MM.1S (cell line): ENCODE results near the gene ANXA6.

ENCODE experiments used
- DNase-seq: peaks from one replicate; pipeline ENCODE4 v3.0.0-alpha.2; 2015
- H2AFZ ChIP-seq: fragments of 300-600 bp; sonication (generic); 2 replicates; pipeline ENCODE4 v1.6.0; 2016; ENCODE audit warnings: antibody characterized with exemption, low read length
- H3F3A ChIP-seq: fragments of 300-600 bp; sonication (generic); 2 replicates; pipeline ENCODE4 v1.6.1; 2016; ENCODE audit warnings: mild to moderate bottlenecking, antibody characterized with exemption, low read length, moderate library complexity, mixed read lengths; ENCODE audit not compliant: insufficient read depth
- H3K27ac ChIP-seq: fragments of 300-600 bp; sonication (generic); 2 replicates; pipeline ENCODE4 v1.5.1; 2016; ENCODE audit warnings: mild to moderate bottlenecking, low read length
- H3K27me3 ChIP-seq: fragments of 300-600 bp; sonication (generic); replicated peaks from 2 replicates; pipeline ENCODE4 v1.6.0; 2016; ENCODE audit warnings: low read length; ENCODE audit not compliant: insufficient read depth
- H3K36me3 ChIP-seq: fragments of 300-600 bp; sonication (generic); replicated peaks from 2 replicates; pipeline ENCODE4 v1.6.1; 2016; ENCODE audit warnings: mild to moderate bottlenecking, low read length, mixed read lengths; ENCODE audit not compliant: insufficient read depth
- H3K4me1 ChIP-seq: fragments of 300-600 bp; sonication (generic); 2 replicates; pipeline ENCODE4 v1.6.1; 2016; ENCODE audit warnings: low read length, mixed read lengths
- H3K4me2 ChIP-seq: fragments of 300-600 bp; sonication (generic); 2 replicates; pipeline ENCODE4 v1.6.0; 2016; ENCODE audit warnings: low read depth, low read length
- H3K4me3 ChIP-seq: fragments of 300-600 bp; sonication (generic); 2 replicates; pipeline ENCODE4 v1.5.1; 2016; ENCODE audit warnings: low read length, mixed read lengths
- H3K79me2 ChIP-seq: fragments of 300-600 bp; sonication (generic); 2 replicates; pipeline ENCODE4 v1.6.1; 2016; ENCODE audit warnings: mixed run types, low read length, mixed read lengths
- H3K9ac ChIP-seq: fragments of 300-600 bp; sonication (generic); 2 replicates; pipeline ENCODE4 v1.6.1; 2016; ENCODE audit warnings: low read length, mixed read lengths
- H3K9me2 ChIP-seq: fragments of 300-600 bp; sonication (generic); replicated peaks from 2 replicates; pipeline ENCODE4 v1.6.1; 2016; ENCODE audit warnings: mild to moderate bottlenecking, low read length, mixed read lengths; ENCODE audit not compliant: insufficient read depth
- H3K9me3 ChIP-seq: fragments of 300-600 bp; sonication (generic); replicated peaks from 2 replicates; pipeline ENCODE4 v1.6.1; 2016; ENCODE audit warnings: mild to moderate bottlenecking, low read length, mixed read lengths; ENCODE audit not compliant: insufficient read depth
- H4K20me1 ChIP-seq: fragments of 300-600 bp; sonication (generic); 2 replicates; pipeline ENCODE4 v1.6.1; 2016; ENCODE audit warnings: mild to moderate bottlenecking, low read length, moderate library complexity, mixed read lengths; ENCODE audit not compliant: insufficient read depth
- CTCF ChIP-seq: fragments of 300-600 bp; sonication (generic); IDR thresholded peaks from 2 replicates; pipeline ENCODE4 v1.5.1; 2016; ENCODE audit warnings: antibody characterized with exemption, low read length, mixed read lengths
- EZH2 ChIP-seq: fragments of 300-600 bp; sonication (generic); optimal IDR thresholded peaks from 2 replicates; pipeline ENCODE3; 2017; ENCODE audit warnings: low read depth, mild to moderate bottlenecking, antibody characterized with exemption, low read length, mixed read lengths
- EZH2phosphoT487 ChIP-seq: fragments of 300-600 bp; sonication (generic); IDR thresholded peaks from 2 replicates; pipeline ENCODE4 v1.6.1; 2018; ENCODE audit warnings: antibody characterized with exemption, low read length

ANXA6 gene

GRCh38 chr5:151083081-151083676, 74.4 kb downstream of the ANXA6 start:
- H2AFZ ChIP-seq: no peak overlapping the region
- no peak for TF ChIP-seq EZH2phosphoT487
- H3K4me2 ChIP-seq: peak overlapping the region; percentile 85
- peaks cover 54% of the 10 kb centered on the region for H3K4me1 ChIP-seq
- DNase-seq: peak; percentile 91
- H3K27ac ChIP-seq: peak overlapping the region; percentile 82
- peaks cover 30% of the 10 kb centered on the region for H3F3A ChIP-seq
- H3K9me2 ChIP-seq: no peaks in the 10 kb centered on the region
- H3K27me3 ChIP-seq: no peaks in the 10 kb centered on the region
- no peaks in the 10 kb centered on the region for H3K36me3 ChIP-seq
- H3K4me3 ChIP-seq: peak overlapping the region; percentile 25; the same call in 1 of the 2 replicates
- no peaks in the 10 kb centered on the region for H4K20me1 ChIP-seq
- H3K79me2 ChIP-seq: peaks cover 45% of the 10 kb centered on the region
- H3K9ac ChIP-seq: peak overlapping the region; percentile 46; the same call in 1 of the 2 replicates
- no peaks in the 10 kb centered on the region for H3K9me3 ChIP-seq

- TF ChIP-seq CTCF: peak; percentile 16
- TF ChIP-seq EZH2: no peak
- H3K9ac ChIP-seq: peak overlapping the region; percentile 92; the same call in 1 of the 2 replicates
Measured at GRCh38 chr5:151082282-151082902, 75.2 kb downstream of the ANXA6 start.

GRCh38 chr5:151081431-151082281, 75.9 kb downstream of the ANXA6 start:
- no peaks in the 10 kb centered on the region for H3K36me3 ChIP-seq
- peak overlapping the region; percentile 85 for H3K4me2 ChIP-seq
- peak overlapping the region; percentile 82 for H3K27ac ChIP-seq
- DNase-seq: no peak
- no peaks in the 10 kb centered on the region for H4K20me1 ChIP-seq
- peaks cover 30% of the 10 kb centered on the region for H3F3A ChIP-seq
- peaks cover 60% of the 10 kb centered on the region for H3K79me2 ChIP-seq
- H3K4me1 ChIP-seq: peaks cover 44% of the 10 kb centered on the region
- H3K27me3 ChIP-seq: no peaks in the 10 kb centered on the region
- no peaks in the 10 kb centered on the region for H3K9me3 ChIP-seq
- 0 out of 2 replicates have a peak overlapping the region, but pooled peaks have one; percentile 14 for H2AFZ ChIP-seq
- peak overlapping the region; percentile 92 for H3K9ac ChIP-seq
- TF ChIP-seq EZH2phosphoT487: no peak
- no peak for TF ChIP-seq CTCF
- TF ChIP-seq EZH2: no peak
- H3K9me2 ChIP-seq: no peaks in the 10 kb centered on the region
- peak overlapping the region; percentile 76 for H3K4me3 ChIP-seq

More at GRCh38 chr5:151082282-151082902, 75.2 kb downstream of the ANXA6 start:
- H2AFZ ChIP-seq: no peak overlapping the region
- peaks cover 52% of the 10 kb centered on the region for H3K4me1 ChIP-seq
- no peaks in the 10 kb centered on the region for H3K9me2 ChIP-seq
- H3K4me2 ChIP-seq: peak overlapping the region; percentile 85
- H4K20me1 ChIP-seq: no peaks in the 10 kb centered on the region
- peak overlapping the region; percentile 76 for H3K4me3 ChIP-seq
- H3K27ac ChIP-seq: peak overlapping the region; percentile 82
- H3K79me2 ChIP-seq: peaks cover 52% of the 10 kb centered on the region
- no peak for DNase-seq
- H3F3A ChIP-seq: peaks cover 30% of the 10 kb centered on the region
- H3K36me3 ChIP-seq: no peaks in the 10 kb centered on the region
- no peaks in the 10 kb centered on the region for H3K9me3 ChIP-seq
- no peaks in the 10 kb centered on the region for H3K27me3 ChIP-seq
